Left lung (tissue), 10 donors: ENCODE measurements around the gene PDHX. TPM values are rescaled to one million over a fixed set of nuclear protein-coding genes. Genes with fewer than 3 reads are reported as not detected.

ENCODE experiments used
- ATAC-seq: fragments of 200-7000 bp; cut with Tn5 transposase; one replicate; pipeline ENCODE4 v1.9.1; 2020; ENCODE audit warnings: moderate library complexity
- DNase-seq, 4 donors: peaks; one replicate each; pipeline ENCODE4 v3.0.0-alpha.2; 2013 to 2020
- H3K27ac ChIP-seq, 2 donors: fragments of 200-600 bp; sonication (generic) in 1 of 2; one replicate each; pipeline versions ENCODE4 v1.5.0 to v1.8.0; 2020 to 2021
- H3K27me3 ChIP-seq, 2 donors: fragments of 200-600 bp; sonication (generic) in 1 of 2; one replicate each; pipeline versions ENCODE4 v1.5.0 to v1.8.0; 2020 to 2021
- H3K36me3 ChIP-seq, 2 donors: fragments of 200-600 bp; sonication (generic) in 1 of 2; one replicate each; pipeline versions ENCODE4 v1.5.0 to v1.8.0; 2020 to 2021
- H3K4me1 ChIP-seq, 2 donors: fragments of 200-600 bp; one replicate each; pipeline ENCODE4 v1.8.0; 2021
- H3K4me3 ChIP-seq, 2 donors: fragments of 200-600 bp; sonication (generic) in 1 of 2; one replicate each; pipeline versions ENCODE4 v1.5.0 to v1.8.0; 2020 to 2021; ENCODE audit warnings: mild to moderate bottlenecking in 1 of 2
- H3K9me3 ChIP-seq, 2 donors: fragments of 200-600 bp; sonication (generic) in 1 of 2; one replicate each; pipeline versions ENCODE4 v1.5.0 to v1.8.0; 2020 to 2021
- intact Hi-C, 2 donors: fragments of 100-400 bp; cut with DNase I; formaldehyde crosslinking; loops; one replicate each; pipeline versions ENCODE4 v1.11.2 to v1.14.2; 2022
- polyA plus RNA-seq, 6 donors: library from polyadenylated mRNA; unstranded; fragments of 120-200 nt; gene quantifications; one replicate each; pipeline ENCODE4 v1.2.1, GENCODE V29; 2013; ENCODE audit not compliant: insufficient read length in 6 of 6
- total RNA-seq, 2 donors: library from RNA; stranded (reverse); fragmentation: NEBNext Ultra II Directional; extraction: Animal tissue kit (Norgen Biotek cat#: 25700); gene quantifications; one replicate each; pipeline ENCODE4 v1.2.1, GENCODE V29; 2021
- TF ChIP-seq, protein P1 (sequence below), 2 donors: fragments of 200-600 bp; sonication (generic) in 1 of 2; IDR thresholded peaks; one replicate each; pipeline versions ENCODE4 v1.5.0 to v1.8.0; 2021; ENCODE audit warnings: antibody characterized with exemption in 2 of 2
- donor health status: DM: no; HTN: yes; CAD: no.
- donor health status: DM: no; HTN: no; CAD: no.

Gene PDHX
- total and polyA plus RNA-seq, 8 donors = 31.8 to 41.7 (median 35.0) TPM

DNA sequence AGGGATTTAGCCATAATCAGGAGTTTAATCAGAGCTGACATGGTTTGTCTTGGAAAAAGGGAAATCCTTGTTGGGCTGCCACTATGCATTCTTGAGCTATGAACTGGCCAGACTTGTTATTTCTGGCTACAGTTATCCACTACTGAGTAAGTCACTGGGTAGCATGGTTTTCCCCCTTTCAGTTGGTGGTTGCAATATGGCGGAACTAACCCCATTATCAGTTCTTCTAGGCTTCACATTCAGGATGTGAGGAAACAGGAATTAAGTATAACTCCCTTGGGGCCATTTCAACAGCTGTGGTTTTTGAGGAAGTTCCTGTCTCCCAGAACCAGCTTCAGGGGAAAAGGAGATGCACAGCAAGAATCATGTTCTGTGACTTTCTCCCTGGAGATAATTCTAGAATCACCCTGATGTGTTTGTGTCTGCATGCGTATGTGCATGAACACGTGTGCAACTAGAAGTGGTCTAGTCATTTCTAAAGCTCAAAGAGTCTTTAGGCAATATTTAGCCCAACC is 119.5 kb downstream of the PDHX start:
- no peak overlapping the region for H3K4me3 ChIP-seq
- ATAC-seq = peak; percentile 58
- peaks cover 0 to 36% of the 10 kb centered on the region in 2 donors for H3K4me1 ChIP-seq
- H3K9me3 ChIP-seq = no peaks in the 10 kb centered on the region
- no peak for DNase-seq
- intact Hi-C loops = no loop called here
- TF ChIP-seq, protein P1, sequence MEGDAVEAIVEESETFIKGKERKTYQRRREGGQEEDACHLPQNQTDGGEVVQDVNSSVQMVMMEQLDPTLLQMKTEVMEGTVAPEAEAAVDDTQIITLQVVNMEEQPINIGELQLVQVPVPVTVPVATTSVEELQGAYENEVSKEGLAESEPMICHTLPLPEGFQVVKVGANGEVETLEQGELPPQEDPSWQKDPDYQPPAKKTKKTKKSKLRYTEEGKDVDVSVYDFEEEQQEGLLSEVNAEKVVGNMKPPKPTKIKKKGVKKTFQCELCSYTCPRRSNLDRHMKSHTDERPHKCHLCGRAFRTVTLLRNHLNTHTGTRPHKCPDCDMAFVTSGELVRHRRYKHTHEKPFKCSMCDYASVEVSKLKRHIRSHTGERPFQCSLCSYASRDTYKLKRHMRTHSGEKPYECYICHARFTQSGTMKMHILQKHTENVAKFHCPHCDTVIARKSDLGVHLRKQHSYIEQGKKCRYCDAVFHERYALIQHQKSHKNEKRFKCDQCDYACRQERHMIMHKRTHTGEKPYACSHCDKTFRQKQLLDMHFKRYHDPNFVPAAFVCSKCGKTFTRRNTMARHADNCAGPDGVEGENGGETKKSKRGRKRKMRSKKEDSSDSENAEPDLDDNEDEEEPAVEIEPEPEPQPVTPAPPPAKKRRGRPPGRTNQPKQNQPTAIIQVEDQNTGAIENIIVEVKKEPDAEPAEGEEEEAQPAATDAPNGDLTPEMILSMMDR (IDR thresholded peaks at IDR 0.05) = no peak
- peak overlapping the region in 1 of 2 donors; percentile 60 for H3K27ac ChIP-seq
- H3K36me3 ChIP-seq = no peaks in the 10 kb centered on the region
- H3K27me3 ChIP-seq = no peaks in the 10 kb centered on the region

DNA sequence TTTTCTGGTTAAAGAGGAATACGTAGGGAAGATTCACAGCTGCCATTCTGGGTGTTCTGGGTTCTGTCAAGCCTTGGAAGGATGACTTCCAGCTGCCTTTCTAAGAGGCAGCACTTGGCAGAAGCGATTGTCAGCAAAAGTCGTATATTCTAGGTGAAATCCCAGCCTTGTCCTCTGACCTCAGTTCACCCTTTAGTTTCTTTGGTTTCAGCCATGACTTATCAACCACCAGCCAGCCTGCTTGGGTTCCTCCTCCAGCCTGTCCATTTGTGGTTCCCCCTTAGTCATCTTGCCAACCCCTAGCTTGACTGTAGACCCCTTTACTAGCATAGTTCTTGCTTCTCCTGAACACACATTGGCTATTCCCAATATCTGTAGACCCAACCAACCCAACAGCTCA is 120.2 kb downstream of the PDHX start:
- Histone ChIP-seq H3K27me3 (no peaks in the 10 kb centered on the region), H3K27ac (peak overlapping the region in 1 of 2 donors; percentile 60), H3K9me3 (no peaks in the 10 kb centered on the region), H3K36me3 (no peaks in the 10 kb centered on the region), H3K4me3 (no peak overlapping the region), H3K4me1 (peaks cover 0 to 36% of the 10 kb centered on the region in 2 donors)
- intact Hi-C loops = no loop called here
- DNase-seq (no peak), ATAC-seq (no peak)
- TF ChIP-seq, protein P1 (IDR thresholded peaks at IDR 0.05) = no peak

- no peak overlapping the region for H3K4me3 ChIP-seq
- H3K4me1 ChIP-seq = peaks cover 0 to 45% of the 10 kb centered on the region in 2 donors
- no peaks in the 10 kb centered on the region for H3K36me3 ChIP-seq
- H3K27ac ChIP-seq = no peak overlapping the region
- TF ChIP-seq, protein P1 (IDR thresholded peaks at IDR 0.05) = no peak
- ATAC-seq (no peak), DNase-seq (no peak)
- no peaks in the 10 kb centered on the region for H3K27me3 ChIP-seq
- no peaks in the 10 kb centered on the region for H3K9me3 ChIP-seq
- intact Hi-C loops = no loop called here
Observed at GRCh38 chr11:35038211-35038928, 122.0 kb downstream of the PDHX start.

DNA sequence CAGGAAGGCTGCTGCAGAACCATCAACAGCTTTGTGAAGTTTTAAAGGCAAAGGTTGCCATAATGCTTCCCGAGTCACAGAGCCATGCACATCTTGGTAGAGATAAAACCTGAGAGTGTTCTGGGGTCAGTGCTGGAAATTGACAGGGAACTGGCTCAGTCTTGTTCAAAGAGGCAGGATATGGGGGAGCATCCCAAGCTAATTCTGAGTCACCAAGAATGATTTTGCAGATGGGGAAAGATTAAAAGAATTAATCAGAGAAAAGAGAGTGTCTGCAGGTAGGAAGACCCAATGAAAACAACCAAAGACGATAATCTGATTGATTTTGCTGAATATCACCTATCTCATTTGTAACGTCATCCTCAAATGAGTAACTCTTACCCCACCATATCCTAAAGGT is 122.7 kb downstream of the PDHX start:
- DNase-seq = no peak

More for the DNA sequence above, 122.7 kb downstream of the PDHX start:
- H3K9me3 ChIP-seq = no peaks in the 10 kb centered on the region
- no peak overlapping the region for H3K27ac ChIP-seq
- TF ChIP-seq, protein P1 (IDR thresholded peaks at IDR 0.05) = no peak
- no peak for ATAC-seq
- H3K27me3 ChIP-seq = no peaks in the 10 kb centered on the region
- intact Hi-C loops = no loop called here
- peaks cover 3 to 52% of the 10 kb centered on the region in 2 donors for H3K4me1 ChIP-seq
- no peak overlapping the region for H3K4me3 ChIP-seq
- no peaks in the 10 kb centered on the region for H3K36me3 ChIP-seq
